HG02884 (cell line): ENCODE measurements around the gene HMGCR.

ENCODE experiments used
- ATAC-seq: cut with Tn5 transposase; IDR thresholded peaks from one replicate; pipeline ENCODE4 v1.9.1; 2021; ENCODE audit warnings: mild to moderate bottlenecking, moderate library complexity; ENCODE audit not compliant: unreplicated experiment

Gene HMGCR

GRCh38 chr5:75340714-75341478 is 3.9 kb downstream of the HMGCR start:
- ATAC-seq: no peak

DNA sequence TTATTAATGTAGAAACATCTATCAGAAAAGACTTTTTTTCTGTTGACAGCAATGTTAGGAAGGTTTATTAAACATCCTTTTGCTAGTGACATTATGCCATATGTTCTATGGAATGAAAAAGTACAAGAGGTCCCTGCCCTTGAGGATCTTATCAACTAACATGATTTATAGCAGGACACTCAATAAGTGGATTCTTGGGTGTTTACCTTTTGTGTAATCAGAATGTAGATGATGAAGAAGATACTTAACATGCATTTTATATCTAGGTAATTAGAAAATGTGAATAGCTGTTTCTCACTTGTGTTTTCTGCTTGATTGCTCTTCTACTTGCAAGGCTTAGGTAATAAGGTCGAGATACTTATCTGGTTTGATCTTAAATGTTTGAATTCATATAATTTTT is 4.9 kb downstream of the HMGCR start:
- no peak for ATAC-seq

DNA sequence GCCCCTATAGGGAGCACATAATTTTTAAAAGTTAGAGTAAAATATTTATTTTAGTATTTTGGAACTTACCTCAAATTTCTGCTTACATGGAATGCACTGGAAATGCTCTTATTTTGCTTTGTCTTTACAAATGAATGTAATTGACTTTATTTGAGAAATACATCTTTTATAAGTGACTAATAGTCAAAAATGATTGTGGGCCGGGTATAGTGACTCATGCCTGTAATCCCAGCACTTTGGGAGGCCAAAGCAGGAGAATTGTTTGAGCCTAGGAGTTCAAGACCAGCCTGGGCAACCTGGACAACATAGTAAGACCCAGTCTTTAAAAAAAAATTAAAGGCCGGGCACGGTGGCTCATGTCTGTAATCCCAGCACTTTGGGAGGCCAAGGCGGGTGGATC is 5.8 kb downstream of the HMGCR start:
- no peak for ATAC-seq

DNA sequence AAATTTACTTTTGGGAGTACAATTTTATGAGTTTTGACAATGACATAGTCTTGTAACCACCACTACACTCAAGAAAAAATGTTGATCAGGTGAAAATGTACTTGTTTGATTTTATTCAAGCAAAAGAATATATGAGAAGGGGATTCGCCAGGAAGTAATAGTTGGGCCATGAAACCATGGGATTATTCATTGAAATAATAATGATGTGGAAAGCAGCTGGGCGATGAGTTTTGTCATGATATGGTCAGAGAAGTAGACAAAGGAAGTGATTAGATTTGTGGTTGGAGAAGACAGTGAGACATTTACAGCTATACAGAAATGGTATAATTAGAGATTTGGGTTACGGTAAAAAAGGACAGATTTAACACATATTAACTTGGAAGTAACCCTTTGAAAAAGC is 11.2 kb downstream of the HMGCR start:
- ATAC-seq: no peak

GRCh38 chr5:75349663-75350062 is 12.6 kb downstream of the HMGCR start:
- ATAC-seq: no peak

DNA sequence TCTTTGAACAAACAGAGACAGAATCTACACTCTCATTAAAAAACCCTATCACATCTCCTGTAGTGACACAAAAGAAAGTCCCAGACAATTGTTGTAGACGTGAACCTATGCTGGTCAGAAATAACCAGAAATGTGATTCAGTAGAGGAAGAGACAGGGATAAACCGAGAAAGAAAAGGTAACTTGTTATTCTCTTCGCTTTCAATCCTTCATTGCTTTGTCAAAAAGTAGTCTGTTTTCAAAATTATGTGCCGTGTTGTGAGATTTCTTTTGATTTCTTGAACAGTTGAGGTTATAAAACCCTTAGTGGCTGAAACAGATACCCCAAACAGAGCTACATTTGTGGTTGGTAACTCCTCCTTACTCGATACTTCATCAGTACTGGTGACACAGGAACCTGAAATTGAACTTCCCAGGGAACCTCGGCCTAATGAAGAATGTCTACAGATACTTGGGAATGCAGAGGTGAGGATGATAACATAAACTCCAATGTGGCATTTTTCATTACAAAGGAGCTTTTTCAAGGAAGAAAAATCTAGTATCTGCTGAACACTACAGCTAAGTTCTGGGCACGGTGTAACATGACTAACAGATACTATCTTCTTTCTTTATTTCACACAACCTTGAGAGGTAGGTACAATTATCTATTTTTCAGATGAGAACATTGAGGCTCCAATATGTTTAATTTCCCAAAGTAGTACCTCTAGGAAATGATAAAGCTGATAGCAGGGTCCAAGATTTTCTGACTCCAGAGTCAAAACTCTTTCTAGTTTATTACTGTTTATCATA is 14.3 kb downstream of the HMGCR start:
- ATAC-seq: no peak

GRCh38 chr5:75355236-75355635 is 18.2 kb downstream of the HMGCR start:
- no peak for ATAC-seq

DNA sequence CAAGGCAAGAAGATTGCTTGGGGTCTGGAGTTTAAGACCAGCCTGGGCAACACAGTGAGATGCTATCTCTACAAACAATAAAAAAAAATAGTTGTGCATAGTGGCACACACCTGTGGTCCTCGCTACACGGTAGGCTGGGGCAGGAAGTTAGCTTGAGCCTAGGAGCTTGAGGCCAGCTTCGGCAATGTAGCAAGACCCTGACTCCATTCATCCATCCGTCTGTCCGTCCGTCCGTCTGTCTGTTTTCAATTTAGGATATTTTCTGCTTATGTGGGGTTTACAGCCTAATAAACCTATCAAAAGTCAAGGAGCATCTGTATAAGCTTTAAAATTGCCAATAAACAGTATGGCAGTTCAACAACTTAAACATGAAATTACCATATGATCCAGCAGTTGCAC is 19.7 kb downstream of the HMGCR start:
- no peak for ATAC-seq

- no peak for ATAC-seq
Observed at GRCh38 chr5:75358117-75358516, 21.1 kb downstream of the HMGCR start.

GRCh38 chr5:75361310-75361709 is 24.3 kb downstream of the HMGCR start:
- ATAC-seq: no peak

GRCh38 chr5:75362474-75362975 is 25.5 kb downstream of the HMGCR start:
- no peak for ATAC-seq

DNA sequence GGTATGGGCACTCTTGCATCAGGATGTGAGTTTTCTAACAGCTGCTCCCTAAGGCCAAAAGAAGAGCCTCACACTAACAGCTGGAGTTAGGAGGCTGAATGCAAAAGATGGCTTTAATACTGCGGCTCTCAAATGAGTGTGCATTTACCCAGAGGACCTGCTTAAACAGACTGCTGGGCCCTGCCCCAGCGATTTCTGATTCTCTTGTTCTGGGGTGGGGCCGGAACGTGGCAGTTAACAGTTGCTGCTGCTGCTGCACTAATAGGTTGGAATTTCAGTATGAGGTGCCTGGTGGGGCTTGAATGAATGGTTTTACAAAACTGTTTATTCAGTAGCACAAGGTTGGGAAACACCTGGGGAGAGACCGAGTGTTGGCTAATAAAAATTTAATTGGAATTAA is 26.1 kb downstream of the HMGCR start:
- ATAC-seq: no peak

DNA sequence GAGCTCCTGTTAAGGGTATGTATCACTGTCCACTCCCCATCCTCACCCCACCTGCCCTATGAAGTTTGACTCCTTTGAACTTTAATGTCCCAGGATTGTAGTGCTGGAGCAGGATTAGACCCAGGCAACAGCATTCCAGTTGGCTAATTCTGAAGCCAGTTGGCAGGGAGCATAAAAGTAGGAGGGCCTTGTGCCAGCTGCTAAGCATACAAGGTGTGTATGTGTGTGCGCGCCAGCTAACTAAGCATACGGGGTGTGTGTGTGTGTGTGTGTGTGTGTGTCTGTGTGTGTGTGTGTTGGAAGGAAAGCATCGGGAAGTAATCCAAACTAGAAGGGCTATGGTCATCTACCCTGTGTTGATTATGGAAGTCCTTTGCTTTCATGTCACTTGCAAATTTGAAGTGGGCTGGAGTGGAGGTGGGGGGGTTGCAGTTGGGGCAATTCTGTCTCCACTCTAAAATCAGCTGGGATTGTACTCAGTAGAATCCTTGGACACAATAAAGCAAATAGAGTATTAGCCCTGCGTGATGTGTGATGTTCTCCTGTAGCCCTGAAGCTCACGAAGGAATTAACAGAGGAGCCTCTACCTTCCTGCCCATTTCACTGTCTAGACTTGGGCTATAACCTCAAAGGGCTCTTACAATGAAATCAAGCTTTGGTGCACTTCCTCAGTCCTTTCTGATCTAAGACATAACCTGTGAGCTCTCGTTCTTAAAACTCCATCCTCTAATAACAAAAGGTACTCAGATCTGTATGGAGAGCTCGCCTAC is 26.9 kb downstream of the HMGCR start:
- ATAC-seq: no peak

GRCh38 chr5:75364571-75365280 is 27.7 kb downstream of the HMGCR start:
- no peak for ATAC-seq

DNA sequence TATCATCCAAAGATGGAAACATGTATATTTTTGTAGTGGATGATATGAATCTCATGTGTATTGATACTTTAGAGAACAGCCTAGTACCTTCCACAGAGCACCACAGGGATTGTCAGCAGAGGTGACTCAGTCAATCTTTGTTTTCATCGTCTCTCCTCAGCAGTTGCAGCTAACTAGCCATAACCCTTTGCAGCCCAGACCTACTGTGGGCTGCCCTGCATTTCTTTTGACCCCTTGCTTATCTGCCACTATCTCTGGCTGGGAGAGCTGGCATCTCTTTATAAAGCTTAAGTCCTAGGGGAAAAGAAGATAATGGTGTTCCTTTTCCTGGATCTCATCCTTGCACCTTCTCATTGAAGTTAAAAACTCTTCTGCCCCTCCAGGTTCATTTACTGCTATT is 28.7 kb downstream of the HMGCR start:
- ATAC-seq: no peak

DNA sequence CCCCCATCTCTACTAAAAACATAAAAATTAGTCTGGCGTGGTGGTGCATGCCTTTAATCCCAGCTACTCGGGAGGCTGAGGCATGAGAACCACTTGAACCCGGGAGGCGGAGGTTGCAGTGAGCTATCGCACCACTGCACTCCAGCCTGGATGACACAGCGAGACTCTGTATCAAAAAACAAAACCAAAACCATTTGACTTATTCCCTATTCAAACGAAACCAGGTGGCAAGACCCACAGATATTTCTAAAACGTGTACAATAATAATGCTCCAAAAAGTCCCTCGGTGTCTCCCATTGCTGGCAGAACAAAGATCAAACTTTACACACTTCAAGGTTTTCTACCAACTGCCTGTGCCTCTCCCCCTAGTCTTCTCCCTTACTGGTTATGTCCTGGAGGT is 29.8 kb downstream of the HMGCR start:
- ATAC-seq: peak; percentile 81

DNA sequence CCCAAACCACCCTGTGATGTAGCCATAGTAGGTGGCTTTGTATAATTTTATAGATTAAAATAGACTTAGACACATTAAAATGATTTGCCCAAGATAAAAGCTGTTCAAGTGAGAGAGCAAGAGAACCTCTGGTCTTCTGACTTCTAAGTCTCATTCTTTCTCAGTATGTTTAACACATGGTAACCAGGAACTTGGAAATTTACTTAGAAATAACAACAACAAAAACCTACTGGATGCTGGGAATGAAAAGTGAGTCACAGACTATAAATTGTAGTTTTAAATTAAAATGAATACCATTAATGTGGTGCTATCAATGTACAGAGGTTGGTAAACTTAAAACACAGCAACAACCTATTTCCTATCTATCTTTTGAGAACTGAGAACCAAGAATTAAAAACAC is 30.4 kb downstream of the HMGCR start:
- no peak for ATAC-seq

DNA sequence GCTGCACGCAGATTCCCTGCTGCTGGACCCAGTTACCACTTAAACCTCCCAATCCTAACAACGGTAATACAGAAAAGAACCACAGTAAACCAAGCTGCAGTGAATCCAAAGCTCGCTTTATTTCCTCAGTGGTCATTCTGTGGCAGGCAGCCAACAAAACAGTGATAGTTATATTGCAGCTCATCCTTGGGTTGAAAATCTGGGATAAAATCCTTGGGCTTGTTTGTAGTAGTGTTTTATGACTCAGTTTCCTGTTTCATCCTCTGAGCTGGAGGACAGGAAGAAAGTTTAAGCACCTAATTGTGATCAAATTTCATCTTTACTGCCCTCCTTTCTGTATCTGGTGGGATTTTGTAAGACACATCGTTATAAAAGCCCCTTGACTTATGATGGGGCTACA is 31.4 kb downstream of the HMGCR start:
- no peak for ATAC-seq

GRCh38 chr5:75373862-75374261 is 36.8 kb downstream of the HMGCR start:
- no peak for ATAC-seq

GRCh38 chr5:75374394-75374814 is 37.4 kb downstream of the HMGCR start:
- no peak for ATAC-seq

- ATAC-seq: no peak
Observed at GRCh38 chr5:75375414-75375813, 38.4 kb downstream of the HMGCR start.
